H1 (cell line): ENCODE results near the gene DYNC1I1.

ENCODE experiments used
- ASH2L ChIP-seq: fragments of 200-600, 300-600 bp; sonication (generic); IDR thresholded peaks from one replicate; pipeline ENCODE4 v1.7.1; 2017; ENCODE audit warnings: low read length
- CEBPB ChIP-seq: IDR thresholded peaks from 2 replicates; pipeline ENCODE4 v1.6.1; 2012; ENCODE audit warnings: low read depth, low read length
- JUN ChIP-seq: IDR thresholded peaks from 2 replicates; pipeline ENCODE4 v1.6.1; 2011; ENCODE audit warnings: low read depth, mild to moderate bottlenecking, improper control_type of control experiment, low read length
- RFX5 ChIP-seq: IDR thresholded peaks from 2 replicates; pipeline ENCODE4 v1.6.1; 2011; ENCODE audit warnings: low read depth, low read length, improper control_type of control experiment, borderline replicate concordance
- SIN3A ChIP-seq, 2 experiments: IDR thresholded peaks in 1 of 2; conservative IDR thresholded peaks in 1 of 2; 2 replicates each; pipeline ENCODE4 v1.6.1; 2011 to 2012; ENCODE audit warnings: low read length in 2 of 2, improper control_type of control experiment in 1 of 2, low read depth in 1 of 2, mild to moderate bottlenecking in 1 of 2
- TF ChIP-seq, protein P1 (sequence below): IDR thresholded peaks from 2 replicates; pipeline ENCODE4 v1.6.1; 2011; ENCODE audit warnings: low read length, improper control_type of control experiment

DNA sequence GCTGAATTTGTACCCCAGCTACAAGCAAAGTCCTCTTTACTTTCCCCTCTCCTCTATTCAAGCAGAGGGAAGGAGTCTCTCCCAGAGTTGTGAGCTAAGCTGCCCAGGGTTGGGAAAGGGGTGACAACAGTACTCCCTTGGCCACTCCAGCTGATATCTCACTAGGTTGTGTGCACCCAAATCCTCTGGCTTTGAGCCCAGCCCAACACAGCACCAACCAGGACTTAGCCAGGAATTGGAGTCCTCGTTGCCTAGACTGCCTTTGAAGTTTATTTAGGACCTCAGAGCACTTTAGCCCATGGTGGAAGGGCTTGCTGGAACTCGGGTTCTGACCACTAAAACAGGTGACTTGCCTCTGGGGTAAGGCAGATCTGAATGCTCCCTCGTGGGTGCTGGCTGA is 35.7 kb upstream of the DYNC1I1 start:
- TF ChIP-seq JUN, result no peak
- no peak for TF ChIP-seq SIN3A (conservative IDR thresholded peaks at IDR 0.05 in 1 of 2, IDR thresholded peaks at IDR 0.05 in 1 of 2; ENCODE audit: low read depth in 1 of 2, low read length in 2 of 2)
- TF ChIP-seq, protein P1, sequence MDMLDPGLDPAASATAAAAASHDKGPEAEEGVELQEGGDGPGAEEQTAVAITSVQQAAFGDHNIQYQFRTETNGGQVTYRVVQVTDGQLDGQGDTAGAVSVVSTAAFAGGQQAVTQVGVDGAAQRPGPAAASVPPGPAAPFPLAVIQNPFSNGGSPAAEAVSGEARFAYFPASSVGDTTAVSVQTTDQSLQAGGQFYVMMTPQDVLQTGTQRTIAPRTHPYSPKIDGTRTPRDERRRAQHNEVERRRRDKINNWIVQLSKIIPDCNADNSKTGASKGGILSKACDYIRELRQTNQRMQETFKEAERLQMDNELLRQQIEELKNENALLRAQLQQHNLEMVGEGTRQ, result no peak
- TF ChIP-seq ASH2L, result no peak
- TF ChIP-seq CEBPB, result no peak
- TF ChIP-seq RFX5, result no peak
